HFF-Myc (cell line): Measurements from ENCODE around the gene UNC13C.

Source experiments
- DNase-seq: peaks from one replicate; pipeline ENCODE4 v3.0.0-alpha.2; 2011; ENCODE audit warnings: low read depth; ENCODE audit errors: extremely low read depth
- H3K4me3 ChIP-seq: replicated peaks from 2 replicates; pipeline ENCODE4 v1.5.1; 2011; ENCODE audit warnings: low read depth, mild to moderate bottlenecking, control low read depth, low read length
- TF ChIP-seq, protein P1 (sequence below): IDR thresholded peaks from 2 replicates; pipeline ENCODE4 v1.5.1; 2012; ENCODE audit warnings: mild to moderate bottlenecking, low read depth, low read length, control low read depth; ENCODE audit errors: missing control alignments

UNC13C gene

DNA sequence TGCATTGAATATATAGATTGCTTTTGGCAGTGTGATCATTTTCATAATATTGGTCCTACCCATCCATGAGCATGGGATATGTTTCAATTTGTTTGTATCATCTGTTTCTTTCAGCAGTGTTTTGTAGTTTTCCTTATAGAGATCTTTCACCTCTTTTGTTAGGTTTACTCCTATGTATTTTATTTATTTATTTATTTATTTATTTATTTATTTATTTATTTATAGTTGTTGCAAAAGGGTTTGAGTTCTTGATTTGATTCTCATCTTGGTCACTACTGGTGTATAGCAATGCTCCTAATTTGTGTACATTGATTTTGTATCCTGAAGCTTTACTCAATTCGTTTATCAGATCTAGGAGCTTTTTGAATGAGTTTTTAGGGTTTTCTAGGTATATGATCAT is 478.2 kb downstream of the UNC13C start:
- TF ChIP-seq, protein P1, sequence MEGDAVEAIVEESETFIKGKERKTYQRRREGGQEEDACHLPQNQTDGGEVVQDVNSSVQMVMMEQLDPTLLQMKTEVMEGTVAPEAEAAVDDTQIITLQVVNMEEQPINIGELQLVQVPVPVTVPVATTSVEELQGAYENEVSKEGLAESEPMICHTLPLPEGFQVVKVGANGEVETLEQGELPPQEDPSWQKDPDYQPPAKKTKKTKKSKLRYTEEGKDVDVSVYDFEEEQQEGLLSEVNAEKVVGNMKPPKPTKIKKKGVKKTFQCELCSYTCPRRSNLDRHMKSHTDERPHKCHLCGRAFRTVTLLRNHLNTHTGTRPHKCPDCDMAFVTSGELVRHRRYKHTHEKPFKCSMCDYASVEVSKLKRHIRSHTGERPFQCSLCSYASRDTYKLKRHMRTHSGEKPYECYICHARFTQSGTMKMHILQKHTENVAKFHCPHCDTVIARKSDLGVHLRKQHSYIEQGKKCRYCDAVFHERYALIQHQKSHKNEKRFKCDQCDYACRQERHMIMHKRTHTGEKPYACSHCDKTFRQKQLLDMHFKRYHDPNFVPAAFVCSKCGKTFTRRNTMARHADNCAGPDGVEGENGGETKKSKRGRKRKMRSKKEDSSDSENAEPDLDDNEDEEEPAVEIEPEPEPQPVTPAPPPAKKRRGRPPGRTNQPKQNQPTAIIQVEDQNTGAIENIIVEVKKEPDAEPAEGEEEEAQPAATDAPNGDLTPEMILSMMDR = no peak
- no peak for DNase-seq
- H3K4me3 ChIP-seq = no peak overlapping the region

DNA sequence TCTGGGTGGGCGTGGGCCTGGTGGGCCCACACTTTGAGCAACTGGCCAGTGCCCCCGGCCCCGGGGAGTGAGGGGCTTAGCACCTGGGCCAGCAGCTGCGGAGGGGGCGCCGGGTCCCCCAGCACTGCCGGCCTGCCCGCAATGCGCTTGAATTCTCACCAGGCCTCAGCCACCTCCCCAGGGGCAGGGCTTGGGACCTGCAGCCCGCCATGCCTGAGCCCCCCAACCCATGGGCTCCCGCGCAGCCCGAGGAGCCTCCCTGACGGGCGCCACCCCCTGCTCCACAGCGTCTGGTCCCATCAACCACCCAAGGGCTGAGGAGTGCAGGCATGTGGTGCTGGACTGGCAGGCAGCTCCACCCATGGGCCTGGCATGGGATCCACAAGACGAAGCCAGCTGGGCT is 484.3 kb downstream of the UNC13C start:
- no peak overlapping the region for H3K4me3 ChIP-seq
- TF ChIP-seq, protein P1 = no peak
- DNase-seq = no peak

DNA sequence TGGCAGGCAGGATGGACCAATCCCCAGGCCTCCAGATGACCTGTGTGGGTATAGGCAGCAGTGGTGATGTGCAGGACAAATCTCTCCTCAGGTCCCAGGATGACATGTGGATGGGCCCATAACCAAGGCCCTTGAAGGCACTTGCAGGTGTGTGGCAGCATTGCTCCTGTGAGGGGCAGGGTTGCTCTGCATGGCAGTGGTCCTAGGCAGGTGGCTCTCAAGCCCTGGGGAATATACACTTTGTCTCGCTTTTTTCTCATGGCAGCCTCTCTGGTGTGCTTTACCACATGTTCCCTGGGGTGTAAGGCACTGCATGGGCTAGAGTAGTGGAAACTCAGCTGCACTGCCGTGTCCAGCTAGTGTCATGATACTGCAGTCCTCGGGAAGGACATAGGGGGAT is 503.6 kb downstream of the UNC13C start:
- H3K4me3 ChIP-seq = no peak overlapping the region
- no peak for DNase-seq
- TF ChIP-seq, protein P1 = no peak

DNA sequence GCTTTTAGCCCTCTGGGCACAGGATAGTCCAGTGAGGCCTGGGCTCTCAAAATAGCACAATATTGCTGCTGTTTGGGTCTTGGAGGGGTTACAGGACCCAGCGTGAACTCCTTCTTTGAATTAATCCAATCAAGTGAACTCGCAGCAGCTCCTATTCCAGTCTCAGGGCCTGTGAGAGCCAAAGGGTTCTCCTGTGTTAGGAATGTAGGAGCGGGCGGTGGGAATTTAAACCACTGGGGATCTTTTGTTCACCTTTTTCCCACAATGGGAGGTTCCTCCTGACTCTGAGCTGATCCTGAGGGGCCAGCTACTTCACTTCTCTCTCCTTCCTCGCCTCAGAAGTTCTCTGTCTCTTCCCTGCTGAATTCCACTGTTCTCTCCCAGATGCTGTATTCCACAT is 504.0 kb downstream of the UNC13C start:
- H3K4me3 ChIP-seq = no peak overlapping the region
- TF ChIP-seq, protein P1 = no peak
- DNase-seq = no peak

GRCh38 chr15:54500330-54500729 is 522.1 kb downstream of the UNC13C start:
- no peak for DNase-seq
- TF ChIP-seq, protein P1 = no peak
- H3K4me3 ChIP-seq = no peak overlapping the region

DNA sequence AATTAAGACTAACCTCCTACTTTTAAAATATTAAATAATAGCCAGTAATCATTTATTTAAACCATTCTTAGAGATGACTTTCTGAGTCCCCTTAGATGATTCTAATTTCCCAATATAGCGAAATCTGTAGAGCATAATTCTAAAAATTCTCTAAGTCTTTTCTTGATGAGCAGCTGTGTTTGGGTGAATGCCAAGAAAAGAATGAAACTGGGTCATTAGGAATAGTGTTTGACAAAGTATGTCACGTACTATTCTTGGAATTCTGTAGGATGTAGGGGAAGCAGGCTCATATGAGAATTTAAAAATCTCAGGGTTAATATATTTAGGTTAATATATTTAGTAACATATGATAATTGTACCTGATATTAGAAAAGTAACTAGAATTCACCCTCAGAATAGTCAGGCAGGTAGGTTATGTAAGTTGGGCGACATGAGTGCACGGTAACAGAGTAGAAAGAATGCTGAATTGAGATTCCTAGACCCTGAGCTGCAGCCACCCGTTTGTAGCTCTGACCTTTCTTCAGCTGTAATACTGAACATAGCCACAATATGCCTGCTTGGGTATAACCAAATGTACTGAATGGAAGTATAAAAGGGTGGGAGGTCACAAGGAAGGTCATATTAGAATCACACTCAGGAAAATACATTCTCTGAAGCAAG is 524.3 kb downstream of the UNC13C start:
- TF ChIP-seq, protein P1 = no peak
- no peak overlapping the region for H3K4me3 ChIP-seq
- DNase-seq = no peak

- DNase-seq = no peak
- H3K4me3 ChIP-seq = no peak overlapping the region
- TF ChIP-seq, protein P1 = no peak
Observed at GRCh38 chr15:54504695-54505094, 526.5 kb downstream of the UNC13C start.
